Stimulated activated memory B cell treated with anti-CD40 and anti-IgM and Interleukin-4, amounts not matched to agents 10 μg/mL and 1 μg/mL and 100 μg/mL, for 72 hours (primary cell): ENCODE results near the gene DLK1.

Experiments used
- ATAC-seq: fragments of 150-1000 bp; cut with Tn5 transposase; 2 replicates; pipeline ENCODE4 v1.10.0; 2021
- H3K27ac Mint-ChIP-seq: one replicate; pipeline ENCODE4 v1.8.0; 2022; ENCODE audit warnings: mild to moderate bottlenecking, mixed read lengths
- H3K27me3 Mint-ChIP-seq: one replicate; pipeline ENCODE4 v1.8.0; 2022; ENCODE audit warnings: mixed read lengths
- H3K36me3 Mint-ChIP-seq: one replicate; pipeline ENCODE4 v1.8.0; 2022; ENCODE audit warnings: mixed read lengths
- H3K4me1 Mint-ChIP-seq: one replicate; pipeline ENCODE4 v1.8.0; 2022; ENCODE audit warnings: mixed read lengths
- H3K4me3 Mint-ChIP-seq: one replicate; pipeline ENCODE4 v1.8.0; 2022; ENCODE audit warnings: mild to moderate bottlenecking, moderate library complexity, mixed read lengths
- H3K9me3 Mint-ChIP-seq: one replicate; pipeline ENCODE4 v1.8.0; 2022; ENCODE audit warnings: mixed read lengths

The DLK1 gene

DNA sequence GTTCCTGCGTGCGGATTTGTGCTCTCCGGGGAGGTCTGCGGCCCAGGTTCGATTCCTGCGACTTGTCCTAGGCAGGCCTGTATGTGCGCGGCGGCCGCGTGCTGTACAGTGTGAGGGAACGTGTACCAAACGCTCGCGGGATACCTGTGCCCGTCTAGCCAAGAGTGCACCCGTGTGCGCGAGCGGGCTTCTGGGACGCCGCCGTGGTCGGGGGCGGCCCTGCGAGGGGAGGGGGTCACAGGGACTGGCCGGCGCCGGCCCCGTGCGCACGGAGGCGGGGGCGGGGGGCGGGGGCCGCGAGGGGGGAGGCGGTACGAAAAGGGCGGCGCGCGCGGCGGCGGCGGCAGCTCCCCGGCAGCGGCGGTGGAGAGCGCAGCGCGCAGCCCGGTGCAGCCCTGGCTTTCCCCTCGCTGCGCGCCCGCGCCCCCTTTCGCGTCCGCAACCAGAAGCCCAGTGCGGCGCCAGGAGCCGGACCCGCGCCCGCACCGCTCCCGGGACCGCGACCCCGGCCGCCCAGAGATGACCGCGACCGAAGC, at the start of gene DLK1:
TSS of gene DLK1 (plus strand) at position 343 of the 536 bp plus-strand sequence. CDS start at position 520, 177 bp downstream.
- no peak for ATAC-seq

DNA sequence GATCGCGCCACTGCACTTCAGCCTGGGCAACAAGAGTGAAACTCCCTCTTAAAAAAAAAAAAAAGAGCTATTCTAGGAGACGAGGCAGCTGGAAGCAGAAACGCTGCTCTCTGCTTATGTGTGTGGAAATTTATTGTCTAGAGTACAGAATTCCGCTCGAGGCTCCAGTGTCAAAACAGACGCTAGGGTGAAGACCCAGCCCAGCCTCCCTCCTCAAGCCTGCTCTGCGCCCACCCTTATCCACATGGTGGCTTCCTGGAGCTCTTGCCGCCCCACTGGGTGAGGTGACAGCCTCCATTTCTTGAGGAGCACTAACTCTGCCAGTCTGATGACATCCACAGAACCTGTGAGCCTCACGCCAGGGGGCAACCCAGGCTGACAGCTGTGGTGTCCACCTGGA, 49.5 kb upstream of the DLK1 start:
- Mint-ChIP-seq H3K4me1 (peaks cover 6% of the 10 kb centered on the region), H3K4me3 (no peak overlapping the region), H3K27ac (no peak overlapping the region), H3K9me3 (no peaks in the 10 kb centered on the region), H3K36me3 (no peaks in the 10 kb centered on the region), H3K27me3 (peaks cover 48% of the 10 kb centered on the region)
- no peak for ATAC-seq

More for the DNA sequence above, at the start of gene DLK1:
- Mint-ChIP-seq H3K36me3 (no peaks in the 10 kb centered on the region), H3K27ac (no peak within 1 kb of the TSS), H3K4me3 (no peak within 1 kb of the TSS), H3K27me3 (peaks cover 70% of the 10 kb centered on the region), H3K4me1 (no peaks in the 10 kb centered on the region), H3K9me3 (peaks cover 4% of the 10 kb centered on the region)

DNA sequence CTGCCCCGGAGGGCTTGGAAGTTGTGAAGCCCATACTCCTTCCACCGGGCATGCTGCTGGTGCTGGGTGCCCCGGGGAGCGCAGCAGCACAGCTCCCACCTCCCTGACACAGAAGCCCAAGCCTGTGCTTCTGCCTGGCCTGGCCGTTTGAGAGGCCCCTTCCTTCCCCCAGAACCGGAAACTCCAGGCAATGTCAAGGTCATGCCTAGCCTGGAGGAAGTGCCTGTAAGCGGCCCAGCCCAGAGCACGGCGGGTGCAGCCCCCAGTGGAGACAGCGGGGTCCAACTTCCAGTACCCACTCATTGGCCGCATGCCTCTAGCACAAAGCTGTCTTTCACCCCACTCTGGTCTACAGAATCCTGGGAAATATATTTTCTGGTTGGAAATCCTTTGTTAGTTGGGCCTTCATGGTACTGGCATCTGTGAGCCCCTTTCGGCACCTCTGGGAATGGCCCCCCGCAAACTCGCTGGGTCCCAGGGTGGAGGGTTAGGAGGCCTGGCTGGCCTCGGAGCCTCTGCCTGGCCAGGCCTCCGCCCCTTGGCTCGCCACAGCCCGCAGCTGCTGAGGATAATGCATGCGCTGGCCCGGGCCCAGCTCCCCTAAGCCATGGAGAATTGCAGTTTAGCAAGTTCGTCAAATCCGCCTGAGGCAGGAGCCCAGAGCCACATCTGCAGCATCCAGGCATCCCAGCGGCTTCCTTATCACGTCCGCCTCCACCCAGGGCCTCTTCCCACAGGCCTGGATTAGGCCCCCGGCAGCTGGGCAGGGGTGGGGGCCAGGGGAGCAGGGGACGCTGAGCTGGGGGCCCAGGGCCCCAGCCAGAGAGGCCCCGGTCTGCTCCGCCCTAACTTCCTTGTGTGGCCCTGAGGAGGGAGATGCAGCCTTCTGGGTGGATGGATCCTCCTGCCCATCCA, 48.9 kb upstream of the DLK1 start:
- Mint-ChIP-seq H3K4me3 (no peak overlapping the region), H3K27ac (no peak overlapping the region), H3K4me1 (peaks cover 6% of the 10 kb centered on the region), H3K9me3 (peaks cover 2% of the 10 kb centered on the region), H3K27me3 (peaks cover 43% of the 10 kb centered on the region), H3K36me3 (no peaks in the 10 kb centered on the region)
- ATAC-seq, result no peak

DNA sequence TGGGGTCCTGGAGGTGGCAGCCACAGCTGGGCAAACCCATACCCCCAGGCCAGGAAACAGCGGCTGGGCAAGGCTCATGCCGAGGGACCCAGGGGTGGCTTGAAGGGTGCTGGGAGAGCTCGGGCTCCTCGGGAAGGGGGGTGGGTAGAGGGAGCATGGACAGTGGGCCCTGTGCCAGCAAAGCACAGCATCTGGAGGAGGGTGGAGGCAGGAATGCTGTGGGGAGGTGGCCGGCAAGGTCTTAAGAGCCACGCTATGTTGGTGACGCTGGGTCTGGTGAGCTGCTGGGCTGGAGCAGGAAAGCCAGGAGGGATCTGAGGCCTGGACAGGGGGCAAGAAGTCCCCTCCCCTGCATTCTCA, 48.2 kb upstream of the DLK1 start:
- peaks cover 37% of the 10 kb centered on the region for H3K27me3 Mint-ChIP-seq
- H3K4me3 Mint-ChIP-seq, result no peak overlapping the region
- H3K27ac Mint-ChIP-seq, result no peak overlapping the region
- H3K36me3 Mint-ChIP-seq, result no peaks in the 10 kb centered on the region
- no peak for ATAC-seq
- peaks cover 2% of the 10 kb centered on the region for H3K4me1 Mint-ChIP-seq
- H3K9me3 Mint-ChIP-seq, result peaks cover 2% of the 10 kb centered on the region

DNA sequence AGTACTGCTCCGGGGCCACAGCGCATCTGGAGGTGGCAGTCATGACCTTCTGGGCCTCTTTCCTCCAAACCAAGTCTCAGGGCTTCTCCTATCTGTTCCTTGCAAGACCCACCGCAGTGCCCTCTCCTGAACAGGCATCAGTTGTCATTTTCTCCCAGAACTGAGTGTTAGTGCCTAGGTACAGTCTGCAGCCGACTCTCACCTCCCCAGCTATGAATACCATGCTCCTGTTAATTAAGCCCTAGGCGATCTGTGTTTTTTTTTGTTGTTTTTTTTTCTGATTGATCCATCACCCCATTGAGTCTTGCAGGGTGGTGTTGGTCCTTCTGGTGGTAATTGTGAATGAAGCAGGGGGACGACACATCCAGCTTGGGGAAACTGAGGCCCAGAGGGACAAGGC, 47.5 kb upstream of the DLK1 start:
- Mint-ChIP-seq H3K9me3 (peaks cover 2% of the 10 kb centered on the region), H3K36me3 (no peaks in the 10 kb centered on the region), H3K4me3 (no peak overlapping the region), H3K27me3 (peaks cover 30% of the 10 kb centered on the region), H3K4me1 (no peaks in the 10 kb centered on the region), H3K27ac (no peak overlapping the region)
- ATAC-seq, result no peak

DNA sequence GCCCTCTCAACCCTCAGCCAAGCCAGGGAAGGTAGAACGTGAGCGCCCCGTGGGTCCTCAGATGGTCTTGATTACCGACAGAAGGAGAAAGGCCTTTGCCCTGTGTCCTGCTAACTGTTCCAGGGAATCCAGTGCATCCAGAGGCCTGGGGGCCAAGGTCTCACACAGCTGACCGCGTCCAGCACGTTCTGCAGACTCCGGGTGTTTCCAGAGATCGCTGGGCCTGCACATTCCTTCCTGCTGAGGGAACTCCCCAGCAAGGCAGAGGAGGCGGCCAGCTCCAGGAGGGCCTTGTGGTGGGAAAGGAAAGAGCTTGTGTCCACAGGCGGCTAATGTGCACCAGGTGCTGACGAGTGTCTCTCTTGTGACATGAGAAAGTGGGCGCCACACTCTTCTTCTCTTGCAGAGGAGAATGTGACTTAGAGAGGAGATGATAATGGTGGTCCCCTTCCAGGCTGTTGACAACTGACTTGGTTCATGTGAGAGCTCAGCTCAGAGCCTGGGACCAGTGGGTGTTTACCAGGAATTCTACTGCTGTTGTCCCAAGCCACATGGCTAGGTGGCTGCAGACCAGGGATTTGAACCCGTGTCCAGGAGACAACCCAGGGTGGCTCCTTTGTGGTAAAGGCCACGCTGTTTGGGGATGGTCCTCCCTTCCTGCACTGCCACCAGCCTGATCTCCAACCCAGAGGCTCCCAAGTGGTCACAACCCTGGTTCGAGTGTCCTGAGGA, 46.8 kb upstream of the DLK1 start:
- no peak for ATAC-seq
- peaks cover 22% of the 10 kb centered on the region for H3K27me3 Mint-ChIP-seq
- peaks cover 2% of the 10 kb centered on the region for H3K9me3 Mint-ChIP-seq
- H3K27ac Mint-ChIP-seq, result no peak overlapping the region
- H3K4me1 Mint-ChIP-seq, result no peaks in the 10 kb centered on the region
- no peaks in the 10 kb centered on the region for H3K36me3 Mint-ChIP-seq
- no peak overlapping the region for H3K4me3 Mint-ChIP-seq

DNA sequence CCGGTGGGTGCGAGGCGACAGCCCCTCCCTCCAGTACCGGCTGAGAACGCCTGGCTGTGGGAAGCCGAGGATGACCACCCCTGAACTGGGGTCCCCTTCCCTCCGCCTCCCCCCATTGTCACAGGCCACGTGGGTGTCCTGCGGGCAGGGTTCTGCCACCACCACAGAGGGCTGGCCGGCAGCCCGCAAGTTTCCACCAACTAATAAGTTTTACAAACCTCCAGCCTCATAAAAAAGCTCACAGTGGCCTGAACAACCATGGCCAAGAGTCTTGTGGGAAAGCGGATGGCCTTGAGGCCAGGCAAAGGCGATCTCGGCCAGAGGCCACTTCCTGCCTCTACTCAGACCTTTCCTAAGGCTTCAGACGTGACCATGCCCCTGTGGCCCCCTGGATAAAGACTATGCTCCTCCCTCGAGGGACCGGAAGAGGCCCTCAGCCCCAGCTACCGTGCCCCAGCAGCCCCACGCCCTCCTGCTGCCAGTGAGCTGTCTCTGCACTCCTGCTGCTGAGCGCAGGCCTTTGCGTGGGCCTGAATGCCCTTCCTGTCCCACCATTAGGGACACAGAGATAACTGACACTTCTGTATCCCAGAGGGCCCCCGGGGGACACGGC, 46.1 kb upstream of the DLK1 start:
- Mint-ChIP-seq H3K36me3 (no peaks in the 10 kb centered on the region), H3K4me3 (no peak overlapping the region), H3K4me1 (no peaks in the 10 kb centered on the region), H3K27me3 (peaks cover 21% of the 10 kb centered on the region), H3K27ac (no peak overlapping the region), H3K9me3 (peaks cover 2% of the 10 kb centered on the region)
- no peak for ATAC-seq

DNA sequence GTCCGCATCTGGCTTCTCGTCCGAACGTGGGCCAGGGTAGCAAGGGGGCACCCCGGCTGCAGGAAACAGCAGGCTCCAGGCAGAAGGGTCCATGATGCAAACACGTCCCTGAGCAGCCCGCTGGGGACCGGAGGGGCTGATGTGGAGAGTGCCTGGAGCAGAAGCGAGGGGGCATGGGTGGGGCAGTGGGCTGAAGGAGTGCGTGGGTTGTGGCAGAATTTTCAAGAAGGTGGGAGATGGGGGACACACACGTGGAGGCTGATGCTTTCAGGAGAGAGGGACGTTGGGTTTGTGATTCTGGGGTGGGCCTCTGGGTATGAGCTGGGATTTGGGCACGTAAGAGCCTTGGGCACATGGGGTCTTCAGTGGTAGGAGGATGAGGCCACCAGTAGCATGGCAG, 45.6 kb upstream of the DLK1 start:
- peaks cover 21% of the 10 kb centered on the region for H3K27me3 Mint-ChIP-seq
- peaks cover 2% of the 10 kb centered on the region for H3K9me3 Mint-ChIP-seq
- H3K27ac Mint-ChIP-seq, result no peak overlapping the region
- no peaks in the 10 kb centered on the region for H3K36me3 Mint-ChIP-seq
- no peak for ATAC-seq
- H3K4me1 Mint-ChIP-seq, result no peaks in the 10 kb centered on the region
- H3K4me3 Mint-ChIP-seq, result no peak overlapping the region

DNA sequence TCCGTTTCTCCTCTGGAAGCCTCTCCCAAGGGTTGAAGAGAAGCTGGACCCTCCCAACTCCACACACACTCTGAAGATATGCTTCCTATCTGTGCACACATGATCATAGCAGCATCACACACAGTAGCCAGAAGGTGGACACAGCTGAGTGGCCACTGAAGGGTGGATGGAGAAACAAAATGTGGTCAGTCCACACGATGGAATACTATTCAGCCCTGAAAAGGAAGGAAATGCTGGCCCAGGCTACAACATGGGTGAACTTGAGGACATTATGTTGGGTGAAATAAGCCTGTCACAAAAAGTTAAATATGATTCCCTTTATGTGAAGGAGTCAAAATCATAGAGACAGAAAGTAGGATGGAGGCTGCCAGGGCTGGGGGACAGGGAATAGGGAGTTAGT, 43.9 kb upstream of the DLK1 start:
- Mint-ChIP-seq H3K9me3 (peaks cover 2% of the 10 kb centered on the region), H3K27ac (no peak overlapping the region), H3K4me3 (no peak overlapping the region), H3K27me3 (peaks cover 11% of the 10 kb centered on the region), H3K4me1 (no peaks in the 10 kb centered on the region), H3K36me3 (no peaks in the 10 kb centered on the region)
- no peak for ATAC-seq

DNA sequence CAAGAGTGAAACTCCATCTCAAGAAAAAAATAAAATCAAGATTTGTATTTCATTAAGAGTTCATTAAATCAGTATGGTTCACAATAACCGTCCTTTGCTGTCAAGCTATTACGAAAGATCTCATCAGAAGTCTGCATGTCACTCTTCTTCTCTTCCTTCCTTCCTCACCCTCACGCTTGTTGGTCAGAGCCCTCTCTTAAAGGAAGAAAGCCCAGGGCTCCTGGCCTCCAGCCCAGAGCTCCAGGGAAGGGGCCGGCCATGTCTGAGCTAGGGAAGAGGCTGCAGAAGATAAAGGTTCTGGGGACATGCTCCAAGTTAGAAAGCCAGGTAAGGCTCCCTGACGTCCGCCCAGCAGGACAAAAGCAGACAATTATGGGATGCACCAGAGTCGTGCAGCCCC, 43.1 kb upstream of the DLK1 start:
- H3K27ac Mint-ChIP-seq, result no peak overlapping the region
- ATAC-seq, result no peak
- no peaks in the 10 kb centered on the region for H3K4me1 Mint-ChIP-seq
- no peaks in the 10 kb centered on the region for H3K36me3 Mint-ChIP-seq
- peaks cover 11% of the 10 kb centered on the region for H3K27me3 Mint-ChIP-seq
- H3K9me3 Mint-ChIP-seq, result peaks cover 2% of the 10 kb centered on the region
- H3K4me3 Mint-ChIP-seq, result no peak overlapping the region

DNA sequence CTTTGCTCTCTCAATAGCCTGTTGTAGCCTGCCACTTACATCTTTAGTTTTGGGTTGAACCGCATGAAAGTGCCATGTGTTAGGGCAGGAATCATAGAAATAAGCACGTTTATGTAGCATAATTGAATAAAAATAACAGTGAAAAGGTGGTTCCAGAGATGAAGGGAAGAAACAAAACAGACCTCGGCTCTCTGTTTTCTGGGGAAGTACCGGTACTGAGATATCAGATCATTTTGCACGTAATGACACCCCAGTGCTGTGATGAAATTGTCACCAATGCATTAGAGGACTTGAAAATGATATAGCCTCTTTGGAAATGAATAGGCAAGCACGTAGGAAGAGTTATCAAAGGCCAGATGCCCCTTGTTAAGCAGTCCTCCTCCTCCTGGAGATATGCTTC, 42.5 kb upstream of the DLK1 start:
- H3K36me3 Mint-ChIP-seq, result no peaks in the 10 kb centered on the region
- H3K4me1 Mint-ChIP-seq, result no peaks in the 10 kb centered on the region
- no peak overlapping the region for H3K4me3 Mint-ChIP-seq
- H3K27me3 Mint-ChIP-seq, result peaks cover 9% of the 10 kb centered on the region
- ATAC-seq, result no peak
- H3K9me3 Mint-ChIP-seq, result peaks cover 2% of the 10 kb centered on the region
- no peak overlapping the region for H3K27ac Mint-ChIP-seq

DNA sequence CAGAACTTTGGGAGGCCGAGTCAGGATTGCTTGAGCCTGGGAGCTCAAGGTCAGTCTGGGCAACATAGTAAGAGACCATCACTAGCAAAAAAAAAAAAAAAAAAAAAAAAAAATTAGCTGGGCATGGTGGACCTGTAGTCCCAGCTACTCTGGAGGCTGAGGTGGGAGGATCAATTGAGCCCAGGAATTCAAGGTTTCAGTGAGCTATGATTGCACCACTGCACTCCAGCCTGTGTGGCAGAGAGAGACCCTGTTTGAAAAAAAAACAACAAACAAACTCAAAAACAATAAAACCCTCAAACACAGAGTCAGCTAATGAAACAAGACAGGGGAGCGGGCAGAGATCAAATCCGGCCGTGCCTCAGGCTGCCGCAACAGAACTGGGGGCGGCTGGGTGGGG, 41.7 kb upstream of the DLK1 start:
- Mint-ChIP-seq H3K4me3 (no peak overlapping the region), H3K36me3 (no peaks in the 10 kb centered on the region), H3K27ac (no peak overlapping the region), H3K4me1 (no peaks in the 10 kb centered on the region), H3K27me3 (peaks cover 9% of the 10 kb centered on the region), H3K9me3 (peaks cover 2% of the 10 kb centered on the region)
- no peak for ATAC-seq

DNA sequence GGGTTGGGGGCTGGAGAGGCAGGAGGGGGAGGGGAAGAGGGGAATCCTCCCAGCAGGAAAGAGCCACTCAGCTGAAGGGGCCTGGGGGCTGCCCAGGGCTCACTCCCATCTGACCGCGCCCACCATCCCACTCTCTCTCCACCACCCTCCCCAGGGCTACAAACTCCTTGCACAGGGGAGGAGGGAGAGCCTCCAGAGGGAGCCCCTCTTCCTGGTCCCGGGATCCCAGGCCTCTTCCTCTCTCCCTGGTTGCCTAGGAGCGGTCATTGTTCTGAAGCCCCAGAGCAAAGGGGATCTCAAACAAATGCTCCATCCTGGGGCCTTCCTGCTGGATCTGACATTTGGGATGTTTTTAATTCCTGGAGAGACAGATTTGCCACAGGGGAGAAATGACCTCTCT, 39.8 kb upstream of the DLK1 start:
- peaks cover 20% of the 10 kb centered on the region for H3K27me3 Mint-ChIP-seq
- H3K27ac Mint-ChIP-seq, result no peak overlapping the region
- H3K4me3 Mint-ChIP-seq, result no peak overlapping the region
- H3K4me1 Mint-ChIP-seq, result no peaks in the 10 kb centered on the region
- ATAC-seq, result no peak
- peaks cover 2% of the 10 kb centered on the region for H3K9me3 Mint-ChIP-seq
- no peaks in the 10 kb centered on the region for H3K36me3 Mint-ChIP-seq

DNA sequence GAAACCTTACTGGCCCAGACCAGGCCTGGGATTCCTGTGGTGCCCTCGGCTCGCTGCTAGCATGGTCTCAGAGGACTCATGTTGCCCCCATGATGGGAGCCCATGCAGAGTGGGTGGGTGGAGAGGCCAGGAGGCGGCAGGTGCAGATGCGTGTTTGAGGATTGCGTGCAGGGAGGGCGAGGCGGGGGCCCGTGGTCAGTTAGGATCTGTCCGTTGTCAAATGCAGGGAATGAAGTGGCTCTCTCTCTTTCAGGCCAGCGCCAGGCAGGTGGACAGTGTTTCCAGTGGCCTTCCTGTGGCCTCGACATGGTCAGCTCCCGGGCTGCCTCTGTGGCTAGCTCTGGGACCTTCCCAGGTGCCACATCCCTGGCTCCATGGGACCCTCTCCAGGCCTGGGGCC, 39.3 kb upstream of the DLK1 start:
- no peaks in the 10 kb centered on the region for H3K4me1 Mint-ChIP-seq
- H3K36me3 Mint-ChIP-seq, result no peaks in the 10 kb centered on the region
- peaks cover 25% of the 10 kb centered on the region for H3K27me3 Mint-ChIP-seq
- H3K9me3 Mint-ChIP-seq, result peaks cover 2% of the 10 kb centered on the region
- no peak overlapping the region for H3K27ac Mint-ChIP-seq
- H3K4me3 Mint-ChIP-seq, result no peak overlapping the region
- ATAC-seq, result no peak

DNA sequence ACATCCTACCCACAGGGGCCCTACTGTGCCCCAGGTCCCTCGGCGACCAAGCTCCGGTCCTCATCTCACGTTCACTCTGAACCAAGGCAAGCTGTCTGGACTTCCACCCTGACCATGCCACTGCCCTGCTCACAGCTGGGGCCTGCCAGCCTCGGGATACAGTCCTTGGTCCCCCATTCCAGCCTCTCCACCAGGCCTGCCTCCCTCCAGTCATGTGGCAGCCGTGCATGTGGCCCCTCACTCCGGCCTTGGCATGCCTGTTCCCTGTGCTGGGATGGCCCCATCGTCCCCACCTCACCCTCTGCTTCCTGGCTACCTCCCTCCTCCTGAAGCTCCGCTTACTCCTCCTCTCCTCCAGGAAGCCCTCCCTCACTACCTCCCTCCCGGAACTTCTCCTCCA, 38.6 kb upstream of the DLK1 start:
- ATAC-seq, result no peak
- Mint-ChIP-seq H3K27ac (no peak overlapping the region), H3K4me3 (no peak overlapping the region), H3K27me3 (peaks cover 31% of the 10 kb centered on the region), H3K9me3 (no peaks in the 10 kb centered on the region), H3K36me3 (no peaks in the 10 kb centered on the region), H3K4me1 (no peaks in the 10 kb centered on the region)
